ENCODE data around the gene BCL7A. TPM values are rescaled to one million over a fixed set of nuclear protein-coding genes. Genes with fewer than 3 reads are reported as not detected.
A peak's percentile ranks its signal among the peaks of the same experiment; 100 is the strongest.

BCL7A gene
- total and polyA plus RNA-seq, 9 of the 15 experiments (the other 6 are each of a cell fraction or from before 2014, with no cell fraction given), result 0.25 to 21.9 (median 14.9) TPM

GRCh38 chr12:122089077-122089476 lies 67.4 kb downstream of the BCL7A start:
- H3K4me3 ChIP-seq, result no peak overlapping the region
- intact Hi-C loops (cut with micrococcal nuclease) (no loop called here), in situ Hi-C loops (cut with MboI) (no loop called here)
- no peak overlapping the region for H3K9ac ChIP-seq (ENCODE audit: insufficient read depth in 1 of 2, low read depth in 2 of 2, low read length in 2 of 2)
- H3K79me2 ChIP-seq (ENCODE audit: control insufficient read depth, insufficient read depth, low read length), result peaks cover 100% of the 10 kb centered on the region
- DNase-seq (ENCODE audit: extremely low read depth in 1 of 4, low spot score in 3 of 4) (no peak), ATAC-seq (peak; percentile 12), FAIRE-seq (no peak)
- H3K27ac ChIP-seq (ENCODE audit: extremely low read depth, low read depth, low read length), result peak overlapping the region; percentile 15; the same call in 1 of the 3 replicates
- no peak overlapping the region for H2AFZ ChIP-seq (ENCODE audit: low read depth, low read length)
- H3K4me2 ChIP-seq (ENCODE audit: insufficient read depth, low read length), result no peak overlapping the region
- peaks cover 93% of the 10 kb centered on the region for H3K36me3 ChIP-seq (ENCODE audit: control insufficient read depth, insufficient read depth, low read length)
- no peaks in the 10 kb centered on the region for H3K27me3 ChIP-seq (ENCODE audit: control insufficient read depth in 2 of 2, insufficient read depth in 2 of 2, low read length in 2 of 2)
- H4K20me1 ChIP-seq (replicated peaks; ENCODE audit: control insufficient read depth, insufficient read depth, low read length), result peaks cover 9% of the 10 kb centered on the region; the same call in 1 of the 2 replicates
- H3K4me1 ChIP-seq (replicated peaks in 1 of 2; ENCODE audit: control insufficient read depth in 2 of 2, insufficient read depth in 2 of 2, low read length in 2 of 2), result peaks cover 40 to 80% of the 10 kb centered on the region in 2 experiments; a peak in 4 of 5 replicates
- ChIA-PET CTCF (ENCODE audit: low intra/inter-chr PET ratio) (no interaction called here), POLR2A (interaction anchor here (0.7 to 6.8 kb wide), 10 partner anchors 8 to 835 kb away, joined by 3 to 75 read pairs (median 4); partner anchors contain the start of gene MLXIP)
- H3K9me1 ChIP-seq (ENCODE audit: control insufficient read depth, insufficient read depth, low read length), result peaks cover 10% of the 10 kb centered on the region
- TF ChIP-seq ATF3 (IDR thresholded peaks at IDR 0.05) (no peak), ATF3 (CRISPR knock-in tag; conservative IDR thresholded peaks at IDR 0.05) (no peak), GABPB1 (CRISPR knock-in tag; IDR thresholded peaks at IDR 0.05) (no peak), MTF1 (CRISPR knock-in tag; IDR thresholded peaks at IDR 0.05; ENCODE audit: borderline replicate concordance) (no peak), CEBPB (tag; IDR thresholded peaks at IDR 0.05) (no peak), ZNF395 (CRISPR knock-in tag; IDR thresholded peaks at IDR 0.05) (0 out of 2 replicates have a peak, but pooled peaks have one; percentile 23), RAD51 (IDR thresholded peaks at IDR 0.05; ENCODE audit: borderline replicate concordance, low read depth) (0 out of 2 replicates have a peak, but pooled peaks have one; percentile 19)
- no peaks in the 10 kb centered on the region for H3K9me3 ChIP-seq (replicated peaks; ENCODE audit: control insufficient read depth, insufficient read depth, low read depth, low read length)
- BruUV-seq (replicated peaks), result no TSS peak
- 26% methylated on average over 2 of the region's 2 CpGs for WGBS (ENCODE audit: insufficient coverage, low coverage, missing lambda C conversion rate)
